ENCODE data around the gene RADX.
A peak's percentile ranks its signal among the peaks of the same experiment; 100 is the strongest.

RADX gene

GRCh38 chrX:106599411-106599810 is 12.4 kb upstream of the RADX start:
- no peak for TF ChIP-seq EZH2phosphoT487 (IDR thresholded peaks at IDR 0.05; ENCODE audit: low read length)

GRCh38 chrX:106606571-106606970 is 5.2 kb upstream of the RADX start:
- DNase-seq: no peak
- Histone ChIP-seq H3K79me2 (ENCODE audit: low read length) (no peaks in the 10 kb centered on the region), H3K27me3 (replicated peaks; ENCODE audit: insufficient read depth, low read length) (no peaks in the 10 kb centered on the region), H3K9me3 (replicated peaks; ENCODE audit: insufficient read depth, low read length) (no peaks in the 10 kb centered on the region), H3K9me2 (replicated peaks; ENCODE audit: insufficient read depth, low read length) (no peaks in the 10 kb centered on the region), H3K4me1 (ENCODE audit: low read length) (no peaks in the 10 kb centered on the region), H3K4me3 (ENCODE audit: low read length) (no peak overlapping the region), H3K9ac (ENCODE audit: low read length) (no peak overlapping the region), H3K27ac (ENCODE audit: low read length) (no peak overlapping the region), H3F3A (ENCODE audit: insufficient read depth, low read length) (no peaks in the 10 kb centered on the region), H3K36me3 (replicated peaks; ENCODE audit: insufficient read depth, low read length) (no peaks in the 10 kb centered on the region), H3K4me2 (ENCODE audit: low read depth, low read length) (no peak overlapping the region), H2AFZ (ENCODE audit: low read length) (no peak overlapping the region), H4K20me1 (ENCODE audit: insufficient read depth, low read length) (no peaks in the 10 kb centered on the region)
- TF ChIP-seq EZH2phosphoT487 (IDR thresholded peaks at IDR 0.05; ENCODE audit: low read length) (no peak), CTCF (IDR thresholded peaks at IDR 0.05; ENCODE audit: low read length) (no peak), EZH2 (optimal IDR thresholded peaks at IDR 0.05; ENCODE audit: low read depth, low read length) (no peak)

More at GRCh38 chrX:106599411-106599810, 12.4 kb upstream of the RADX start:
- Histone ChIP-seq H2AFZ (ENCODE audit: low read length) (0 out of 2 replicates have a peak overlapping the region, but pooled peaks have one; percentile 9), H3K36me3 (replicated peaks; ENCODE audit: insufficient read depth, low read length) (no peaks in the 10 kb centered on the region), H3K27me3 (replicated peaks; ENCODE audit: insufficient read depth, low read length) (no peaks in the 10 kb centered on the region), H4K20me1 (ENCODE audit: insufficient read depth, low read length) (no peaks in the 10 kb centered on the region), H3K4me3 (ENCODE audit: low read length) (no peak overlapping the region), H3K9me3 (replicated peaks; ENCODE audit: insufficient read depth, low read length) (no peaks in the 10 kb centered on the region), H3K9ac (ENCODE audit: low read length) (no peak overlapping the region), H3K9me2 (replicated peaks; ENCODE audit: insufficient read depth, low read length) (no peaks in the 10 kb centered on the region), H3F3A (ENCODE audit: insufficient read depth, low read length) (no peaks in the 10 kb centered on the region), H3K4me1 (ENCODE audit: low read length) (no peaks in the 10 kb centered on the region), H3K79me2 (ENCODE audit: low read length) (no peaks in the 10 kb centered on the region), H3K4me2 (ENCODE audit: low read depth, low read length) (peak overlapping the region; percentile 39), H3K27ac (ENCODE audit: low read length) (no peak overlapping the region)
- DNase-seq: peak; percentile 13

- Histone ChIP-seq H3K27ac (ENCODE audit: low read length) (no peak overlapping the region), H3K4me2 (ENCODE audit: low read depth, low read length) (no peak overlapping the region)
These were observed 3.8 kb upstream of the RADX start for GRCh38 chrX:106608016-106608415.

More at GRCh38 chrX:106608016-106608415, 3.8 kb upstream of the RADX start:
- H4K20me1 ChIP-seq (ENCODE audit: insufficient read depth, low read length): no peaks in the 10 kb centered on the region
- no peak overlapping the region for H3K4me3 ChIP-seq (ENCODE audit: low read length)
- H3K79me2 ChIP-seq (ENCODE audit: low read length): no peaks in the 10 kb centered on the region
- H3K9ac ChIP-seq (ENCODE audit: low read length): no peak overlapping the region
- DNase-seq: no peak
- no peaks in the 10 kb centered on the region for H3K9me2 ChIP-seq (replicated peaks; ENCODE audit: insufficient read depth, low read length)
- H3K27me3 ChIP-seq (replicated peaks; ENCODE audit: insufficient read depth, low read length): no peaks in the 10 kb centered on the region
- no peak overlapping the region for H2AFZ ChIP-seq (ENCODE audit: low read length)
- peaks cover 5% of the 10 kb centered on the region; the same call in 1 of the 2 replicates for H3F3A ChIP-seq (ENCODE audit: insufficient read depth, low read length)
- no peaks in the 10 kb centered on the region for H3K36me3 ChIP-seq (replicated peaks; ENCODE audit: insufficient read depth, low read length)
- H3K4me1 ChIP-seq (ENCODE audit: low read length): no peaks in the 10 kb centered on the region
- no peak for TF ChIP-seq EZH2phosphoT487 (IDR thresholded peaks at IDR 0.05; ENCODE audit: low read length)
- no peak for TF ChIP-seq CTCF (IDR thresholded peaks at IDR 0.05; ENCODE audit: low read length)
- TF ChIP-seq EZH2 (optimal IDR thresholded peaks at IDR 0.05; ENCODE audit: low read depth, low read length): no peak
- no peaks in the 10 kb centered on the region for H3K9me3 ChIP-seq (replicated peaks; ENCODE audit: insufficient read depth, low read length)
